ENCODE measurements around the gene ACY1.
"Not testable (repeated sequence)": the region's sequence is repeated elsewhere in the genome, so short reads cannot be mapped to it uniquely, and the experiment has no call there.

ACY1 gene

GRCh38 chr3:52030714-52031310 lies 47.5 kb downstream of the ACY1 start:
- DNase-seq, result no peak

GRCh38 chr3:52031896-52032295 lies 48.6 kb downstream of the ACY1 start:
- no peak for DNase-seq

- no peak for DNase-seq
These were observed 49.5 kb downstream of the ACY1 start for GRCh38 chr3:52032702-52033408.

GRCh38 chr3:52033748-52034147 lies 50.4 kb downstream of the ACY1 start:
- DNase-seq, result not testable (repeated sequence)

- no peak for DNase-seq
These were observed 50.9 kb downstream of the ACY1 start for GRCh38 chr3:52034212-52034611.

- DNase-seq, result no peak
These were observed 51.3 kb downstream of the ACY1 start for GRCh38 chr3:52034651-52035050.

- no peak for DNase-seq
These were observed 52.9 kb downstream of the ACY1 start for GRCh38 chr3:52036222-52036694.

GRCh38 chr3:52036829-52037228 lies 53.5 kb downstream of the ACY1 start:
- DNase-seq, result no peak

- no peak for DNase-seq
These were observed 54.0 kb downstream of the ACY1 start for GRCh38 chr3:52037291-52037690.

GRCh38 chr3:52038227-52038626 lies 54.9 kb downstream of the ACY1 start:
- DNase-seq, result no peak
